ENCODE results near the gene C1orf210.

Gene C1orf210

DNA sequence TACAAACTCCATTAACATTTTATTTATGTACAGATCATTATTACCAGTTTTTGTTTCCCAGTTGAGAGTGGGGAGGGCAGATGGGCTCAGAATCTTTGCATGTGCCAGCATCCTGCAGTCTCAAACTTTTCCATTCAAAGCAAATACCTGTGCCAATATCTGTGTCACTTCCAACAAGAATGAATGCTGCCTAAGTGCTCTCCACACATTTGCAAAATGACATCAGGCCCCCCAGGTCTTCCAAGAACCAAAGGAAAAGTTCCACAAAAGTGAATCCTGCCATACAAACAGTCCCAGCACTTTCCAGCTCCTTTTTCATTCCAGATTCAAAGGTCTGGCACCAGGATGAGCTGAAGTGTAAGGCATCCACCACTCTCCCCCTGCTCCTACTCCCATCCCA lies 13.7 kb upstream of the C1orf210 start:
- in situ Hi-C loops (cut with MboI; ENCODE audit: low pct_unique_long_range_greater_than_20kb, low sequenced_read_pairs), result no loop called here
- DNase-seq, result no peak

DNA sequence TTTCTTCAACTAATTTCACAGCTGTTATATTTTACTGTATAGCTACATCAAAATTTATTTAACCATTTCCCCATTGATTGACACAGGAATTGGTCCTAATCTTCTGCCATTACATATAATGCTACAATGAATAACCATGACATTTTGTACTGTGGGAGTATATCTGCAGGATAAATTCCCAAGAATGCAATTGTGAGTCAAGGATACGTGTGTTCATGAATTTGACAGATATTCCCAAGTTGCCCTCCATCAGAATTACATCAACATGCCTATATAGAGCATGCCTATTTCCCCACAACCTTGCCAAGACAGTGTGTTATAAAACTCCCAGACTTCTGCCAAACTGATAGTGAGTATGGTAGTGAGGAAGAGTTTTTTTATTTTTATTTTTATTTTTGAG lies 12.7 kb upstream of the C1orf210 start:
- in situ Hi-C loops (cut with MboI; ENCODE audit: low pct_unique_long_range_greater_than_20kb, low sequenced_read_pairs), result no loop called here
- DNase-seq, result no peak

DNA sequence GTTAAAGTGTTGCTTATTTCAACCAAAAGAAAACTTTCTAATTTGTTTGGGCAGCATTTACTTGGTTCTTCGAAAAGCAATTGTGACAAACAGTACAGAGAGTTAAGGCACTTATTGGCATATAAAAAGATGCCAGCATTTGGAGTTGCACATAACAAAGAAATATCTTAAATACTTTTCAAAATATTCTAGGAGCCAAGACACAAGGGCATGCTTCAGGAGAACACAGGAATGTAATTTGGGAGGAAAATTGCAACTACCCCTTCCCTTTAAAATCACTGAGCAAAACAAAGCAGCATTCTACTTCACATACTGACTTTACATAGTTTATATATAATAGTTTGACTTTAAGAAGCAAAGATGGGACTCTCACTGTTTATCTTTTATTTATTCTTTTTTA lies 10.8 kb upstream of the C1orf210 start:
- in situ Hi-C loops (cut with MboI; ENCODE audit: low pct_unique_long_range_greater_than_20kb, low sequenced_read_pairs), result no loop called here

DNA sequence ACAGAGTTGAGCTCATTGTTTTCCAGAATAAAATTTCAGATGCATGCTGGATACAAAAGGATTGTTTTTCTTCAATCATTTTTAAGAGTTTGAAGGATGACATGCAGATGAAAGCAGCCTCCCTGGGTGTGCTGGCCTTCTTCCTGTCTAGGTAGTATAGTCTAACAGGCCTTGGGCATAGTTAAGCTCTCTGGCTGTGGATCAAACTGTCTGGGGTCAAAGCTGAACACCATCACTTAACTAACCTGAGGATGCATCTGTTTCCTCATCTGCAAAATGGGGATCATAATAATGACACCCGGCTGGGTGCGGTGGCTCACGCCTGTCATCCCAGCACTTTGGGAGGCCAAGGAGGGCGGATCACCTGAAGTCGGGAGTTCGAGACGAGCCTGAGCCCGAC lies 9.4 kb upstream of the C1orf210 start:
- in situ Hi-C loops (cut with MboI; ENCODE audit: low pct_unique_long_range_greater_than_20kb, low sequenced_read_pairs), result no loop called here
- no peak for DNase-seq

More for the DNA sequence above, 10.8 kb upstream of the C1orf210 start:
- no peak for DNase-seq

DNA sequence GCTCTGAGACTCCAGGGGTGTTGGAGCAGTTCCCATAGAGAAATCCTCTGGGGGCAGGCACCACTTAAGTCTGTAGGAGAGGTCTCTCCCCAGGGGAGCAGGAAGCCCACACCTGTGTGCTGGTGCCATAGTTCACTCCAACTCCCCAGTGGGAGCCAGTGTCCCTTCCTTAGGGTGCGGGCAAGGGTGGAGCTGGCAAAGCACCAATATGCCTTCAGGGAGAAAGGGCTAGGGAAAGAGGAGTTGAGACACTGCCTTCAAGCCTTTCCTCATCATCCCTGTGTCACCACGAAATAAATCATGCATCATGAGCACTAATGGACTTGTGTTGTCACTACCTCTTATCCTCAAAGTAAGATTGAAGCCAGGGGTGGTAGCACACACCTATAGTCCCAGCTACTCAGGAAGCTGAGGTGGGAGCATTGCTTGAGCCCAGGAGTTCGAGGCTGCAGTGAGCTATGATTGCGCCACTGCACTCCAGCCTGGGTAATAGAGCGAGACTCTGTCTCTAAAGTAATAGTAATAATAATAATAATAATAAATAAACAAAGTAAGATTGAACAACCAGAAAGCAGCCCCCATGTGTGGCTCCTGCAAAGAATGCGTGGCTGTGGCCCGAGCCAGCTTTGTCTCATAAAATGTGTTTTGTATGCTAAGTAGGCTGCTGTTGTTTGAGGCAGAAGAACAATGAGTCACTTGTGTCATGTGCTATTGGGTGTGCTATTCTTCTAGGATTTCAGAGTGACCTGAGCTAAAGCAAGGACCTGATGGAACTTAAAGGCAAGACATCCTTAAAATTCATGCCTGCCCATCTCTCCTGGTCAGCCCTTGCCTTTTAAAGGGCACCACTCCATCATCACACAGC lies 8.7 kb upstream of the C1orf210 start:
- in situ Hi-C loops (cut with MboI; ENCODE audit: low pct_unique_long_range_greater_than_20kb, low sequenced_read_pairs), result no loop called here
- DNase-seq, result no peak

DNA sequence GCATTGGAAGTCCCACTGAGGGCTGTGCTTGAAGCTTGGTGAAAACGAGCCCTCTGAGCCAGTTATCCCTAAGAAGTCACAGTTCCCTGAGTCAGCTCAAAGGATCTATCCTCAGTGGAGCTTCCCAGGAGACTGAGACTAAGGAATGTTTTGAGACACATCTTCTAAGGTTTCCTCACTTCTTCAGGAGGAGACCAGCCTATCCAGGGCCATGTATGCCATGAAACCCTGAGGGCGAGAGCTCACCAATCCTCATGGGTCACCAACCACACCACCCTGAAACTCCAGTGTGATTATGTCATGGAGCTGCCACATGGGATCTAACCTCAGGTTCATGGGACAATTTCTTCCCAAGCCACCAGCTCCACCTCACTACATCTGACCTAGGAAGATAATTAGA lies 7.8 kb upstream of the C1orf210 start:
- in situ Hi-C loops (cut with MboI; ENCODE audit: low pct_unique_long_range_greater_than_20kb, low sequenced_read_pairs), result no loop called here
- DNase-seq, result no peak

DNA sequence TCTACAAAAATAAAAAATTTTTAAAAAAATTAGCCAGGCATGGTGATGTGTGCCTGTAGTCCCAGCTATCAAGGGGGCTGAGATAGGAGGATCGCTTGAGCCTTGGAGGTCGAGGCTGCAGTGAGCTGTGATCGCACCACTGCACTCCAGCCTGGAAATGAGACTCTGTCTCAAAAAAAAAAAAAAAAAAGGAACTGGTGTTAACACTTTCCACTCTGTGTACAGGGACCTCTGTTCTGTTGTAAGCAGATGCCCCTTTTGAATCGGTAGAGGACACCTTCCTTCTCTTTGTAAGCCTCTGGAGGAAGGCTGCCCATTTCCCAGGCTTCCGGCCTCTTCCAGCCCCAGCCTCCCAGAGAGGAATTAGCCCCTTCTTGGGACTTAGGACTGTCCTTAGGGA lies 7.3 kb upstream of the C1orf210 start:
- peak; percentile 24 for DNase-seq
- in situ Hi-C loops (cut with MboI; ENCODE audit: low pct_unique_long_range_greater_than_20kb, low sequenced_read_pairs), result no loop called here

DNA sequence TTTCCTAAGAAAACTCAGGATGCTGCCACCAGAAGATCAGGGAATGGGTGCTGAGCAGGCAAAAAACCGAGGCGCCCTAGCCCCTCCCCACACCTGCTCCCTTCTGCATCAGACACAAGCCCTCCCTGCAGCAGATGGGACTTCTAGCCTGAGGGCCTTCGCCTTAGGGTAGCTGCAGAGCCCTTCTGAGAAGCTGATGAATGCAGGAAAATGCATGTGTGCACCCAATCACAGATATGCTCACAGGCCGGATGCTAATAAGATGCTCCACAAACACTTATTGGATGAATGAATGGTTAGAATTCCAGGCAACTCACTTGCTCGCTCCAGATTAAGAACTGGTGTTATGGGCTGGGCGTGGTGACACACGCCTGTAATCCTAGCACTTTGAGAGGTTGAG lies 6.8 kb upstream of the C1orf210 start:
- in situ Hi-C loops (cut with MboI; ENCODE audit: low pct_unique_long_range_greater_than_20kb, low sequenced_read_pairs), result no loop called here
- no peak for DNase-seq

DNA sequence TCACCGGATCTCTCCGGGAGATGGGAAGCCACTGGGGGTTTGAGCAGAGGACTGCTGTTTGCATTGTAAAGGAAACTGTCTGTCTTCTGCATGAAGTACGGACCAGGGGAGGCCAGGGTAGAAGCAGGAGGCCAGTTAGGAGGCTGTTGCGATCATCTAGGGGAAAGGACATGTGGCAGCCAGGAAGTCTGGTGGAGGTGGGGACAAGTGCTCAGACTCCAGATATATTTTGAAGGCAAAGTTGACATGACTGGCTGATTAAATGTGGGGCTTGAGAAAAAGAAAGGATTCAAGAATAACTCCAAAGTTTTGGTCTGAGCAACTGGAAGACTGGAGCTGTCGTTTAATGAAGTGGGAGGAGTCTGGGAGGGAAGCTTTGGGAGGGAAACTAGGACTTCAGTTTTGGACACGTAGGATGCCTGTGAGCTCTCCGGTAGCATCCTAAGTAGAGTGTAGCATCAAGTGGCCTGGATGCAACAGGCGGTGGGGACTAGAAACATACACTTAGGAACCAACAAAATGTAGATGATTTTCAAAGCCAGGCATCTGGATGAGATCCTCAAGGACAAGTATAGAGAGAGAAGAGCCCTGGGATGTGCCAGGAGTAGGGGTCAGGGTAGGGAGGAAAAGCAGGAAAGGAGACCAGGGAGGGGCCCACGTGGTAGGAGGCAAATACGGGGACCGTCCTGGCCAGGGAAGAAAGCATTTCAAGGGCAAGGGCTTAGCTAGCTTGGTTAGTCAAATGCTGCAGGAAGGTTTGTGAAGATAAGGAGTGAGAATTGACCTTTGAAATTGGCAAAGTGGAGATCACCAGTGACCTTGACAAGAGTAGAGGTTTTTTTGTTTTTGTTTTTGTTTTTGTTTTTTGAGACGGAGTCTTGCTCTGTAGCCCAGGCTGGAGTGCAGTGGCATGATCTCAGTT lies 3.7 kb upstream of the C1orf210 start:
- no peak for DNase-seq
- in situ Hi-C loops (cut with MboI; ENCODE audit: low pct_unique_long_range_greater_than_20kb, low sequenced_read_pairs), result no loop called here

DNA sequence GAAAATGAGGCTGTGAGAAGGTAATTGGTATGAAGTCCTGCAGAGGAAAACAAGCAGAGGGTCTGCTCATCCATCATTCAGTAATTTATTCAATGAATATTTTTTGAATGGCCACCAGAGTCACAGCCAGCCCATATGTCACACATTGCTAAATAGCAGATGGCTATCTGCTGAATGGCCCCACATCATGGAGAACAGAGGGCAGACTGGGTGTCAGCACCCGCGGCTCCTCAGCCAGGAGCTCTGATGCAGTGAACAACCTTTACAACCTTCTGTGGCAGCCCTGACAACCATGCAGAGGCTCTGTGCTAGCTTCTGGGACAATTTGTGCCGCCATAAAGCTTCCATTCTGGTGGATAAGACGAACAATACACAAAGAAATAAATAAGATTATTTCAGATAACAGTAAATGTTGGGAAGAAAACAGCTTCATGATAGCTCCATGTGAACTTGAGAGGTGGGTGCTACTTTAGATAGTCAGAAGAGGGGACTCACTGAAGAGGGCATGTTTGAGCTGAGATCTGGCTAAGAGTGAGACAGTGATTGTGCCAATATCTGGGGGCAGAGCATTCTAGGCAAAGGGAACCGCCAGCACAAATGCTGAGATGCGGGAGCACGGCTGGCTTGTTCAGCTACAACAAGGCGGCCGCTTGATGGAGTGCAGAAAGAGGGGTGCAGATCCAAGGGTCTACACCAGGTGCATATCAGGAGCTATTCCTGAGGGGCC lies 2.8 kb upstream of the C1orf210 start:
- in situ Hi-C loops (cut with MboI; ENCODE audit: low pct_unique_long_range_greater_than_20kb, low sequenced_read_pairs), result no loop called here
- DNase-seq, result no peak

DNA sequence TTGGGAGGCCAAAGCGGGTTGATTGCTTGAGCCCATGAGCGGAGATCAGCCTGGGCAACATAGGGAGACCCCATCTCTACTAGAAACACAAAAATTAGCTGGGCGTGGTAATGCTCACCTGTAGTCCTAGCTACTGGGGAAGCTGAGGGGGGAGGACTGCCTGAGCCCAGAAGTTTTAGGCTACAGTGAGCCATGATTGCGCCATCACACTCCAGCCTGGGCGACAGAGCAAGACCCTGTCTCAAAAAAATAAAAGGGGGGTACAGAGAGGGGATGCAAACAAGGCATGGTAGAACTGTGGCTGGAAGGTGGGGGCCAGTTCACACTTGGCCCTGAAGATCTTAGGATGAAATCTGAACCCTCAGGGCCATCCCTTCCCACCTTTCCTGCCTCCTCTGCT lies 1.2 kb upstream of the C1orf210 start:
- in situ Hi-C loops (cut with MboI; ENCODE audit: low pct_unique_long_range_greater_than_20kb, low sequenced_read_pairs), result no loop called here
- DNase-seq, result no peak

DNA sequence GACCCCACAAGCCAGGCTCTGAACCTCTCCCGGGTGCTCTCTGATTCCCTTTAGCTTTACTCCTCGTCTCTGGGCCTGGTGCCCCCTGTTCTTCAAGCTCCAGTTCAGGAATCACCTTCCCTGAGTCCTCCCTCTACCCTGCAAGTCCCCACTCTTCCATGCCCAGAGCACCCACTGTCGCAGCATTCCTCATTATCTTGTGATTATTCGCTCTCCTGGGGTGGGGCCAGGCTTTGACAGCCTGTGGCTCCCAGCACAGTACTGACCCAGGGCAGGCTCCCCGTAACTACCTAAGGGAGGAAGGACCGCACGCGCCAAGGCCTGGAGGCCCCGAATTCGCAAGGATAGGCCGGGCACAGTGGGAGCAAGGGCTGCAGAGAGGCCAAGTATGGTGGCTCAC lies 734 bp upstream of the C1orf210 start:
- in situ Hi-C loops (cut with MboI; ENCODE audit: low pct_unique_long_range_greater_than_20kb, low sequenced_read_pairs), result no loop called here
- no peak for DNase-seq

DNA sequence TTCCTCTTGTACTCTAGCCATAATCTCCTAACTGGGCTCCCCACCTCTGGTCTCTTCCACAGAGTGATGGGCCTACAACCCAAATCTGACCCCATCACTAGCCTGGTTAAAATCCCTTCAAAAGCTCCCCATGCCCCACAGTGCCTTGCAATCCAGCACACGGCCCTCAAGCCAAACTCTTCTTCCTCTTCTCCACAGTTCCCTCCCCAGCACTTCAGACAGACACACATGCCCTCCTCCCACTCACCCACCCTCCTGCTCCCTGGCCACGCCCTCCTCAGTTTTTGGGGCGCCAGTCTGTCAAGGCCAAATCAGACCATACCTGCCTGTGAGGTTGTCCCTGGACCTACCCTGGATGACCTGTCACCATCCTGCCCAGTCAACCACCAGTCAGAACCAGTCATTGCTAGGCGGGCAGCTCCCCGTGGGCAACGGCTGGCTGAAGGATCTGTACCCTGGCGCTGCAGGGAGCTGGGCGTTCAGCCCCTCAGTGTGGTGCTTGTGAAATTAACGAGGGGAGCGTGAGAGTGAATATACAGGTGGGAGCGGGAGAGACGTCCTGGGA lies 753 bp downstream of the C1orf210 start:
- no peak for DNase-seq

DNA sequence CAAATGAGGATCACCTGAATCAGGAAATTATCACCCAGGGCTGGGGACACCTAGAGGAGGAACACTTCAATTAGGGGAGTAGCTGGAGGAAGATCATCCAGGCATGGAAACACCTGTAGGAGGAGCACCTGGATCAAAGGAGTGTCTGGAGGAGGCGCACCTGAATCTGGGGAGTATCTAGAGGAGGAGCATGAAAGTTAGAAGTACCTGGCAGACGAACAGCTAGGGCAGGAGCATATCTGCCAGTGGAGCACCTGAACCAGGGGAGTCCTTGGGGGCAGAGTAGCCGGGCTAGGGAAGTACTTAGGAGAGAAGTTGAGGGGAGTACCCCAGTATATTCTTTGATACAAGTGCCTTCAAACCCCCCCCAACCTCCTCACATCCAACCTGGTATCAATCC lies 1.3 kb downstream of the C1orf210 start:
- DNase-seq, result no peak
- in situ Hi-C loops (cut with MboI; ENCODE audit: low pct_unique_long_range_greater_than_20kb, low sequenced_read_pairs), result no loop called here

More for the DNA sequence above, 753 bp downstream of the C1orf210 start:
- in situ Hi-C loops (cut with MboI; ENCODE audit: low pct_unique_long_range_greater_than_20kb, low sequenced_read_pairs), result no loop called here

DNA sequence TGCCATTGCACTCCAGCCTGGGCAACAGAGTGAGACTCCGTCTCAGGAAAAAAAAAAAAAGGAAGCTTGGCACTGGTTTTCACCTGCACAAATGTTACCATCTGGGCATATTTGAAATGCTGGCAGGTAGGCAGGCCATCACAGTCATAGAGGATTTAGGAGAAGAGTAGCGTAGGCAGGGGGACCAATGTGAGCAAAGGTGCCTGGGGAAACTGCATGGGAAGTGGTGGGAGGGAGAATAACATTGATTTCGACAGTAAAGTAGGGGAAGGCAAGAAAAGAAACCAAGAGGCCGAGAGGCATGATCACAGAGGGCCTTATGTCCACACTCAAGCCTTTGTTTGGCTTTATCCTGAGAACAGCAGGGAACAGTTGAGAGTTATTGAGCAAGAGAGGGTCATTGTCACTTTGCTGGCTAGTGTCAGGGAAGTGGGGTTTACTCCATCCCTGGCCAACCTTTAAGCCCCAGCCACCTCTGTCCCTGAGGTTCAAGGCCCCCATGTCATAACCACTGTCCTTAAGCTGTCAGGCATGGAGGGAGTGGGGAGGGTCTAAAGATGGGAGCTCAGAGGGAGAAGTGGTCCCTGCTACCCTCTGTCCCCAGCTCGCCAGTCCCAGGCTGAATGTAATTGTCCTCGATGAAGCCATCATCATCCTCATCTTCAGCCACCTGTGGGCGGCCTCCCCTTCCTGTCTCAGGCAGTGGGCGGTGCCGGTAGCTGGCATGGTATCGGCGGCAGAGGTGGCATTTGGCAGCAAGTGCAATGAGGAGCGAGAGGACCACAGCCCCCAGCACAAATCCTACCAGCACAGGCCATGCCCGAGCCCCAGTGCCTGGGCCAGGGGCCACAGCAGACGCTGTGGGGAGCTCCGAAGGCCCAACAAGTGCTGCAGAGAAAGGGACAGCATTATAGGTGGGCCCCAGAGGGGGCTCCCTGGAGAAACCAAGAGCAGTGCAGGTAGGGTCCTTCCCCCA lies 2.9 kb downstream of the C1orf210 start:
- in situ Hi-C loops (cut with MboI; ENCODE audit: low pct_unique_long_range_greater_than_20kb, low sequenced_read_pairs), result no loop called here
- DNase-seq, result no peak

DNA sequence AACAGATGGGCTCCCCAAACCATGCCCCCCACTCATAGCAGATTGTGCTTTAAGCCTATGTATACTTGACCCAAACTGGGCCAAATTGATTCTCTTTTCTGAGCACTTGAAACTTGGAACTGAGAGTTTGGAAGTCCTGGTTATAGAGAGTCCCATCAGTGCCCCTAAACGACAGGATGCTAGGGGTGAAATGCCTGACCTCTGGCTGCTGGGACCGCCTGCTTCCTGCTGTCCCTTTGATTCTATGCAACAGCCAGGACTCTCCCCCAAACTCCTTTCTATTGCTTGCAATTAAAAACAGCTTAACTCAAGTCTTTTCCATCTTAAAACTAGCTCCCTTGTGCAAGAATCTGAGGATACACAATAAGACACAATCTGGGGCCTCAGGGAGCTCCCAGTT lies 4.7 kb downstream of the C1orf210 start:
- in situ Hi-C loops (cut with MboI; ENCODE audit: low pct_unique_long_range_greater_than_20kb, low sequenced_read_pairs), result no loop called here
- no peak for DNase-seq

DNA sequence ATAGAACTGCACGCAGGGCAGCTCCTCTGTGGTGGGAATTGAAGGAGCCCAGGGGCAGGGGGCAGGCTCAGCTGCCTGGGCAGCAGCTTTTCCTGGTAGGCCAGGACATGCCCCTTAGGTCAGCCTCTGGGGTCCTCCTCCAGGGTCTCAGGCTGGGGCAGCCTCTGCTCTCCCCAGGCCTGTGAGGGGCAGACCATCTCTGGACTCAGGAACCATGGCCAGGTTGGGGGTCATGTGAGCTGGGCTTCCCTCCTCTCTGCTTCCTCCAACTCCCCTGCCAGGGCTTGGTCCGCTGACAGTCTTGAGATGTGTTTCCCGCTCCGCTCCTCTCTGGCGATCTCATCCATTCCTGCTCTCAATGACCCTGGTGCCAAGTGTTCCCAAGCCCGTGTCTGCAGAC lies 5.7 kb downstream of the C1orf210 start:
- in situ Hi-C loops (cut with MboI; ENCODE audit: low pct_unique_long_range_greater_than_20kb, low sequenced_read_pairs), result no loop called here
- no peak for DNase-seq

DNA sequence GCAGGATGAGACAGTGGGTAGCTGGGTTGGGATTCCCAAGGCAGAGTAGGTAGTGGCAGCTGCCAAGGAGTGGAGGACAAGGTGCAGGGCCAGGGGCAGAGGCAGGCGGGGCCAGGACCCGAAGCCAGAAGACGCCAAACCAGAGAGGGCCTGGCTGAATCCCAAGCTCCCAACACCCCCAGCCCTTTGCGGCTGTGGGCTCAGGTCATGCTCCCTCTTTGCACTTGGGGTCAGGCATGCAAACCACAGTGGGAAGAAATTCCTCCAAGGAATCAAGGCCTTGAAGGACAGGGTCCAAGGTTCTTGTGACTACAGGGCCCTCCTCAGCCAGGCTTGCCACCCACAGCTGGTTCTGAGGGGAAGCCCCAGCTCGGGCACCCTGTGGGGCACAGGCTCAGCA lies 6.2 kb downstream of the C1orf210 start:
- in situ Hi-C loops (cut with MboI; ENCODE audit: low pct_unique_long_range_greater_than_20kb, low sequenced_read_pairs), result no loop called here
- DNase-seq, result no peak
